Psoas muscle (tissue), 8 donors: ENCODE measurements around the gene MSI1. TPM values are rescaled to one million over a fixed set of nuclear protein-coding genes. Genes with fewer than 3 reads are reported as not detected.

Experiments
- ATAC-seq, 4 donors: fragments of 200-7000 bp; cut with Tn5 transposase; one replicate each; pipeline ENCODE4 v1.9.1; 2020; ENCODE audit warnings: moderate library complexity in 3 of 4, mild to moderate bottlenecking in 2 of 4
- DNase-seq, 2 donors: peaks; one replicate each; pipeline ENCODE4 v3.0.0-alpha.2; 2020
- H3K27ac ChIP-seq: fragments of 200-600 bp; one replicate; pipeline ENCODE4 v1.8.0; 2022
- H3K27me3 ChIP-seq, 3 donors: fragments of 200-600 bp in 1 of 3; one replicate each; pipeline versions ENCODE4 v1.6.1 to v1.8.0; 2013 to 2022; ENCODE audit warnings: low read length in 2 of 3, mild to moderate bottlenecking in 2 of 3, moderate library complexity in 1 of 3; ENCODE audit not compliant: insufficient read depth in 3 of 3
- H3K36me3 ChIP-seq, 2 donors: fragments of 200-600 bp in 1 of 2; one replicate each; pipeline versions ENCODE4 v1.6.1 to v1.8.0; 2013 to 2022; ENCODE audit warnings: low read depth in 1 of 2, mild to moderate bottlenecking in 1 of 2, moderate library complexity in 1 of 2; ENCODE audit not compliant: insufficient read depth in 1 of 2
- H3K4me1 ChIP-seq: fragments of 200-600 bp; one replicate; pipeline ENCODE4 v1.8.0; 2022
- H3K4me3 ChIP-seq: fragments of 200-600 bp; one replicate; pipeline ENCODE4 v1.8.0; 2022; ENCODE audit warnings: mild to moderate bottlenecking
- H3K9me3 ChIP-seq: fragments of 200-600 bp; one replicate; pipeline ENCODE4 v1.8.0; 2022
- WGBS, 3 donors: extraction: QIAGEN DNeasy Blood & Tissue Kit; methylation state at CpG; one replicate each; pipeline versions ENCODE4 v1.1.6 to v1.1.7; 2013; 5-methylcytosine and 5-hydroxymethylcytosine counted together
- intact Hi-C, 2 donors: fragments of 100-400 bp; cut with DNase I; formaldehyde crosslinking; loops; one replicate each; pipeline versions ENCODE4 v1.11.0 to v1.14.2; 2022
- polyA plus RNA-seq, 3 donors: library from polyadenylated mRNA; stranded (reverse); fragments of 200-250 nt; gene quantifications; one replicate each; pipeline ENCODE4 v1.2.3, GENCODE V29; 2013
- total RNA-seq, 4 donors: library from RNA; stranded (reverse); fragmentation: NEBNext Ultra II Directional in 2 of 4; extraction: Animal tissue kit (Norgen Biotek cat#: 25700) in 2 of 4; gene quantifications; one replicate each; pipeline versions ENCODE4 v1.2.1 to v1.2.4, GENCODE V29; 2021 to 2023
- TF ChIP-seq, protein P1 (sequence below): fragments of 200-600 bp; IDR thresholded peaks from one replicate; pipeline ENCODE4 v1.8.0; 2022; ENCODE audit warnings: antibody characterized with exemption
- donor health status: healthy with polysubstance abuse.
- donor health status: DM: no; HTN: no; CAD: no; lungs with moderate emphysema.
- donor health status: Bipolar disorder and iron deficiency.
- donor health status: healthy.
- donor health status: DM: yes; HTN: yes; CAD: no.
- donor health status: DM: no; HTN: no; CAD: no.
- donor health status: DM: no; HTN: no; CAD: no.
- donor health status: DM: yes; HTN: yes; CAD: no.

Gene MSI1
- total and polyA plus RNA-seq, 7 donors, result 0.03 to 0.20 (median 0.05) TPM; not detected in 3

- H3K36me3 ChIP-seq, result no peaks in the 10 kb centered on the region
- no peak for DNase-seq
- no peak for ATAC-seq
- peaks cover 0 to 56% (median 15%) of the 10 kb centered on the region in 3 donors for H3K27me3 ChIP-seq
- no peak overlapping the region for H3K4me3 ChIP-seq
- intact Hi-C loops, result no loop called here
- WGBS, 3 donors, result 81 to 85% (median 84%) methylated on average over 6 of the region's 6 CpGs
- no peaks in the 10 kb centered on the region for H3K9me3 ChIP-seq
- H3K4me1 ChIP-seq, result no peaks in the 10 kb centered on the region
- TF ChIP-seq, protein P1, sequence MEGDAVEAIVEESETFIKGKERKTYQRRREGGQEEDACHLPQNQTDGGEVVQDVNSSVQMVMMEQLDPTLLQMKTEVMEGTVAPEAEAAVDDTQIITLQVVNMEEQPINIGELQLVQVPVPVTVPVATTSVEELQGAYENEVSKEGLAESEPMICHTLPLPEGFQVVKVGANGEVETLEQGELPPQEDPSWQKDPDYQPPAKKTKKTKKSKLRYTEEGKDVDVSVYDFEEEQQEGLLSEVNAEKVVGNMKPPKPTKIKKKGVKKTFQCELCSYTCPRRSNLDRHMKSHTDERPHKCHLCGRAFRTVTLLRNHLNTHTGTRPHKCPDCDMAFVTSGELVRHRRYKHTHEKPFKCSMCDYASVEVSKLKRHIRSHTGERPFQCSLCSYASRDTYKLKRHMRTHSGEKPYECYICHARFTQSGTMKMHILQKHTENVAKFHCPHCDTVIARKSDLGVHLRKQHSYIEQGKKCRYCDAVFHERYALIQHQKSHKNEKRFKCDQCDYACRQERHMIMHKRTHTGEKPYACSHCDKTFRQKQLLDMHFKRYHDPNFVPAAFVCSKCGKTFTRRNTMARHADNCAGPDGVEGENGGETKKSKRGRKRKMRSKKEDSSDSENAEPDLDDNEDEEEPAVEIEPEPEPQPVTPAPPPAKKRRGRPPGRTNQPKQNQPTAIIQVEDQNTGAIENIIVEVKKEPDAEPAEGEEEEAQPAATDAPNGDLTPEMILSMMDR, result no peak
- no peak overlapping the region for H3K27ac ChIP-seq
Measured at GRCh38 chr12:120364487-120364886, 4.5 kb downstream of the MSI1 start.

DNA sequence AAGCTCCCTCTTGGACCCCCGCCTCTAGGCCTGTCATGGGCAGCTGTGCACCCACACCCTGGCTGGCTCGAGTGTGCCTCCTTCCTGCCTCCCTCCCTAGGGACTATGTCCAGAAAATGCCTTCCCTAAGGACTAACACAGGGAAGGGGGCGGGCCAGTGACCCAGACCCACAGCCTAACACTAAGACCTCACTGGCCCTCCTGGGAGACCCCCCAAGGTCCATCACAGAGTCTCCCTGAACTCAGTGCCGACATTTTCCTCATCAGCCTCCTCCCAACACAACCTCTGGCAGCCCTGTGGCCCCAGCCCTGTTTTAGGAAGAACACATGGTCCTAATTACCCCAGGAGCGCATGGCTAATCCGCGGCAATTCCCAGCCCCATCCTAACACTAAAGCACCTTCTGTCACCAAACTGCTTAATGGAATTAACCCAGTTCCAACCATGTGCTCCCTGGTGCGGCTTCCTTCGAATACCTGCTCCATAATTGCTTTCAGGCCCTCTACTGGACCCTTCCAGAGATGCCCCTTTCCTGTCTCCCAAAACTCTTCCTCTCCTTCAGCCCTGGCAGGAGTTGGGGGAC is 5.6 kb downstream of the MSI1 start:
- WGBS, 3 donors, result 63 to 75% (median 69%) methylated on average over 8 to 9 of the region's 9 CpGs
- no peak overlapping the region for H3K4me3 ChIP-seq

GRCh38 chr12:120362516-120363273 is 6.3 kb downstream of the MSI1 start:
- Histone ChIP-seq H3K4me3 (no peak overlapping the region), H3K27ac (no peak overlapping the region), H3K9me3 (no peaks in the 10 kb centered on the region), H3K36me3 (no peaks in the 10 kb centered on the region), H3K4me1 (no peaks in the 10 kb centered on the region), H3K27me3 (peaks cover 0 to 42% (median 10%) of the 10 kb centered on the region in 3 donors)
- DNase-seq, result no peak
- ATAC-seq, result no peak
- intact Hi-C loops, result no loop called here
- TF ChIP-seq, protein P1, result no peak
- 70 to 79% (median 73%) methylated on average over 13 to 14 of the region's 14 CpGs for WGBS, 3 donors

More for the DNA sequence above, 5.6 kb downstream of the MSI1 start:
- H3K9me3 ChIP-seq, result no peaks in the 10 kb centered on the region
- H3K4me1 ChIP-seq, result no peaks in the 10 kb centered on the region
- TF ChIP-seq, protein P1, result no peak
- no peak for ATAC-seq
- H3K27me3 ChIP-seq, result peaks cover 0 to 49% (median 14%) of the 10 kb centered on the region in 3 donors
- no peak for DNase-seq
- H3K27ac ChIP-seq, result no peak overlapping the region
- intact Hi-C loops, result no loop called here
- H3K36me3 ChIP-seq, result no peaks in the 10 kb centered on the region

DNA sequence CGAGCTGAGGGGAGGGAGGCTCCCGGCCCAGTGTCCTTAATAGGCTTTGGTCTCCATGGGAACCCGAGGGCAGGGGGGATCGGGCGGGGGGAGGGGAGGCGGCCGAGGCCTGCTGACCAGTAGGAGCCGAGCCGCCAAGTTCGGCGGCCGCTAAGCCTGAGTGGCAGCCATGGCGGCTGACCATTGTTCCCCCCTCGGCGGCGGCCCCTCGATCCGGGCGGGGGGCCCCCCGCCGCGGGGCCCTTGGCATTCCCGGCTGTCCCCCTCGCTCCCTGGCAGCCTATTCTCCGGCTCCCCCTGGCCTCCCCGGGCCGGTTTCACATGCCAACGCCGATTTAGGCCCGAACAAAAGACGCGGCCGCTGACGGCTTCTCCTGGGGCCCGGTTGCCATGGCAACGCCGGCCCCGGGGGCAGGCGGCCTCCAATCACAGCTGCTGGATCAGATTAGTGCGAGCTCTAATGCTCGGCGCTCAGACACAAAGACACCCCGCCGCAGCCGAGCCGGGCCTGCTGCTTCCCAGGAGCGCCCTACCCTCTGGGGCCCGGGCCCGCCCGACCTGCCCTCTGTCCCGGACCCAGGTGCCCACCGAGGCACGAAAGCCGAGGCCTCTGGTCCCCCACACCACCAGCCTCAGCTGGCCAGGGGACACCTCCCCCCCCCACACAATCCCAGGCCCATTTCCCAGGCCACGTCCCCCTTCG is 7.3 kb downstream of the MSI1 start:
- DNase-seq (peak; percentile 53 to 68), ATAC-seq (peak in 3 of 4 donors; percentile 23 to 50 (median 37))
- WGBS, 3 donors, result 7 to 19% (median 10%) methylated on average over 27 to 56 of the region's 56 CpGs
- TF ChIP-seq, protein P1, result no peak
- Histone ChIP-seq H3K27me3 (peaks cover 0 to 34% (median 7%) of the 10 kb centered on the region in 3 donors), H3K4me1 (no peaks in the 10 kb centered on the region), H3K27ac (no peak overlapping the region), H3K4me3 (peak overlapping the region; percentile 53), H3K36me3 (no peaks in the 10 kb centered on the region), H3K9me3 (no peaks in the 10 kb centered on the region)
- intact Hi-C loops, result no loop called here
